ENCODE results near the gene HAND1.

HAND1 gene

DNA sequence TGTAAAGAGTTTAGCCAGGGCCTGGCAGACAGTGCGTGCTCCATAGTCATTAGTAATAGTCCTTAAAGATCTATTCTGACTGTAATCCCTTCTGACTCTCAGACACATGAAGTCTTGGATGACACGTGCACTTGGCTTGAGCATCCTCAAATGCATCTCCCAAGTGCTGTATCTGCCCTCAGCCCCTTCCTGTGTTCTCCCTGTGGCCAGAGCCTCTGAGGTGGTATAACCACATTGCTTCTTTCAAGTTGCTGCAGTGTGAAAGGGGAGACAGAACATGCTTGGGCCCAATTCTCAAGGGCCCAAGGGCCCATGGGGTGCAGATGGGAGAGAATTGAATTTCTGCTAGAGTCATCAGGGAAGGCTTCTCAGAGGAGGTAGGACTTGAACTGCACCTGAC is 30.1 kb upstream of the HAND1 start:
- in situ Hi-C loops (cut with MboI; ENCODE audit: low pct_unique_long_range_greater_than_20kb, low sequenced_read_pairs, unreplicated experiment), result no loop called here
- TF ChIP-seq, protein P1, sequence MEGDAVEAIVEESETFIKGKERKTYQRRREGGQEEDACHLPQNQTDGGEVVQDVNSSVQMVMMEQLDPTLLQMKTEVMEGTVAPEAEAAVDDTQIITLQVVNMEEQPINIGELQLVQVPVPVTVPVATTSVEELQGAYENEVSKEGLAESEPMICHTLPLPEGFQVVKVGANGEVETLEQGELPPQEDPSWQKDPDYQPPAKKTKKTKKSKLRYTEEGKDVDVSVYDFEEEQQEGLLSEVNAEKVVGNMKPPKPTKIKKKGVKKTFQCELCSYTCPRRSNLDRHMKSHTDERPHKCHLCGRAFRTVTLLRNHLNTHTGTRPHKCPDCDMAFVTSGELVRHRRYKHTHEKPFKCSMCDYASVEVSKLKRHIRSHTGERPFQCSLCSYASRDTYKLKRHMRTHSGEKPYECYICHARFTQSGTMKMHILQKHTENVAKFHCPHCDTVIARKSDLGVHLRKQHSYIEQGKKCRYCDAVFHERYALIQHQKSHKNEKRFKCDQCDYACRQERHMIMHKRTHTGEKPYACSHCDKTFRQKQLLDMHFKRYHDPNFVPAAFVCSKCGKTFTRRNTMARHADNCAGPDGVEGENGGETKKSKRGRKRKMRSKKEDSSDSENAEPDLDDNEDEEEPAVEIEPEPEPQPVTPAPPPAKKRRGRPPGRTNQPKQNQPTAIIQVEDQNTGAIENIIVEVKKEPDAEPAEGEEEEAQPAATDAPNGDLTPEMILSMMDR (IDR thresholded peaks at IDR 0.05; ENCODE audit: extremely low read depth, insufficient read depth, missing control alignments), result no peak
- no peak for DNase-seq (ENCODE audit: low spot score)

DNA sequence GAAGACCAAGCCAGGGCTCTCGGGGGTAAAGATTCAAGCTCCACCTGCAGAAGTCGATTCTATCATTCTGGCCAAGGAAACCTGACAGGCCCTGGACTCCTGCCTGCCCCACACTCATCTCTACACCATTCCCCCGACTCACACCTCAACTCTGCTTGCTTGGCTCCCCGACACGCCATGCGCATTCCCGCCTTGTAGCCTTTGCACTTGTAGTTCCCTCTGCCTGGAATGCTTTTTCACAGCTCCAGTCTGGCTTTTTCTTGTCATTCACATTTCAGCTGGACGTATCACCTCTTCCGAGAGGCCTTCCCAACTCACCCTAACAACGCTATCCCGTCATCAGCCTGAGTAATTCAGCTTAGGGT is 28.7 kb upstream of the HAND1 start:
- no peak for DNase-seq (ENCODE audit: low spot score)
- in situ Hi-C loops (cut with MboI; ENCODE audit: low pct_unique_long_range_greater_than_20kb, low sequenced_read_pairs, unreplicated experiment), result no loop called here
- TF ChIP-seq, protein P1 (IDR thresholded peaks at IDR 0.05; ENCODE audit: extremely low read depth, insufficient read depth, missing control alignments), result no peak

- in situ Hi-C loops (cut with MboI; ENCODE audit: low pct_unique_long_range_greater_than_20kb, low sequenced_read_pairs, unreplicated experiment), result no loop called here
- no peak for DNase-seq (ENCODE audit: low spot score)
- TF ChIP-seq, protein P1 (IDR thresholded peaks at IDR 0.05; ENCODE audit: extremely low read depth, insufficient read depth, missing control alignments), result no peak
These were observed 28.2 kb upstream of the HAND1 start for GRCh38 chr5:154506049-154506715.

DNA sequence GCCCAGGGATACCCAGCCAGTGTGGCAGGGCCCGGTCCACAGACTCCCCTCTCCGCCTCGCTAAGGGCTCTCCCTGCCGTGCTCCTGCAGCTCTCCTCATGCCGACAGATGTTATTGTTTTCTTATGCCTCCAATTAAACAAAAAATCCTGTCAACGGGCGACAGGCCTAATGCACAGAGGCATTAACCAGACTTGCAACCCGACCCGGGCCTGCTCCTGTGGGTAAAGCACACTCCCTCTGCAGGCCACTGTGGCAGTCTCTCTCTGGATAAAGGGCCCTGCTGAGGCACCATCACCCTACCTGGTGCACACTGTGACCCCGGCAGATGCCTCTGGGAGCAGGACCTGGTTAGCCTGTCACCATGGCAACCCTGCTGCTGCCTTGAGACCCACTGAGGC is 27.5 kb upstream of the HAND1 start:
- in situ Hi-C loops (cut with MboI; ENCODE audit: low pct_unique_long_range_greater_than_20kb, low sequenced_read_pairs, unreplicated experiment), result no loop called here
- DNase-seq (ENCODE audit: low spot score), result no peak
- TF ChIP-seq, protein P1 (IDR thresholded peaks at IDR 0.05; ENCODE audit: extremely low read depth, insufficient read depth, missing control alignments), result no peak

DNA sequence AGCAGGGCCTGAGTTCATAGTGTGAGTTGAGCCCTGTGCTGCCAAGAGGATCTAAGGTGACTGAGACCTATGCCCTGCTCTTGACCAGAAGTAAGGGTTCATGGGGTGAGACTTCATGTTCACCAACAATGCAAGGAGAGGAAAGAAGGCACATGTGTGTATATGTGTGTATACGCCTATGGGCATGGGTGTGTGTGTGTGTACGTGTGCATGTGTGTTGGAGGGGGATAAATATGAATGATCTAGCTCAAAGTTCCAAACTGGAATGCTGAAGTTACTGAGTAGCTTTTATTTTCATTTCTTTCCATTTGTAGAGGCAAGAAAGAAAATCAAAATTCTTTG is 25.6 kb upstream of the HAND1 start:
- DNase-seq (ENCODE audit: low spot score), result no peak
- TF ChIP-seq, protein P1 (IDR thresholded peaks at IDR 0.05; ENCODE audit: extremely low read depth, insufficient read depth, missing control alignments), result no peak
- in situ Hi-C loops (cut with MboI; ENCODE audit: low pct_unique_long_range_greater_than_20kb, low sequenced_read_pairs, unreplicated experiment), result no loop called here

DNA sequence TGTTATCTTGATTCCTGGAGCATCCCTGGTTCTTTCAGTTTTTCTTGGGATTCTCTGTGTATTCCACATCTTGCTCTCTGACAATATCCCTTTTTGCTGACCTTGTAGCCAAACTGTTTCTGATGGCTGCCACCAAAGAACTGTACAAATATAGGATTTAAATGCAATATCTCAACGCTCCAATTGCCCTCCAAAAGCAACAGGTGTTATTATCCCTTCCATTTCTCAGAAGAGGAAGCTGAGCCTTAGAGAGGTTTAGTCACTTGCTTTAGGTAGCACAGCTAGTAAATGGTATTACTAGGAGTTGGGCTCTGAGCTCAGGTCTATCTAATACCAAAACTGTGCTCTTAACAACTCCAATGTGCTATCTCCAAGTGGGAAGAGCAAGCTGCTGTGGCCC is 24.2 kb upstream of the HAND1 start:
- TF ChIP-seq, protein P1 (IDR thresholded peaks at IDR 0.05; ENCODE audit: extremely low read depth, insufficient read depth, missing control alignments), result no peak
- in situ Hi-C loops (cut with MboI; ENCODE audit: low pct_unique_long_range_greater_than_20kb, low sequenced_read_pairs, unreplicated experiment), result no loop called here
- no peak for DNase-seq (ENCODE audit: low spot score)

- TF ChIP-seq, protein P1 (IDR thresholded peaks at IDR 0.05; ENCODE audit: extremely low read depth, insufficient read depth, missing control alignments), result no peak
- in situ Hi-C loops (cut with MboI; ENCODE audit: low pct_unique_long_range_greater_than_20kb, low sequenced_read_pairs, unreplicated experiment), result no loop called here
- no peak for DNase-seq (ENCODE audit: low spot score)
These were observed 23.5 kb upstream of the HAND1 start for GRCh38 chr5:154501566-154501965.

Data from GM13977 (cell line).